ENCODE data around the gene CCIN. TPM values are rescaled to one million over a fixed set of nuclear protein-coding genes. Genes with fewer than 3 reads are reported as not detected.
A peak's percentile ranks its signal among the peaks of the same experiment; 100 is the strongest.

Gene CCIN
- total RNA-seq, 1 donor from 2014 or later: 1.9 TPM

DNA sequence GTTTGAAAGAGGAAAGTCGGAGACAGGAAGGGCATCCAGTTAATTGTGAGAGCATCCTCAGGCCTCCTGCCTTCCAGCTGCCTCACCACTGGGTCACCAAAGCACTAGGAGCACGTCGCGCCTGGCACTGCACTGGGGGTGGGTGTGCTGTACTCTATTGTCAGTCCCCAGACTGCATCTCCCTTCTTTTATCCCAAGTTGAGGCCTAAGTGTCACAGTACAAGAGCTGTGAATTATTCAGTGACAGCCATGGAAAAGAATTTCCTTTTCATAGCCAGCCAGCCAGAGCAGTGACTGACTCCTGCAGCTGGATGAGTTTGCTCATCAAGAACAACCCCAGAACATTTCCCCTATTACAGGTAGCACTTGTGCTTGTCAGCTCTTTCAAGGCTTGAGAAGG, 37.8 kb downstream of the CCIN start:
- no peak overlapping the region for H2AFZ ChIP-seq (ENCODE audit: low read depth, low read length)
- H3K4me2 ChIP-seq (ENCODE audit: low read length): peak overlapping the region; percentile 61
- H3K4me3 ChIP-seq (ENCODE audit: insufficient read depth, low read depth, low read length): no peak overlapping the region
- peaks cover 1% of the 10 kb centered on the region for H3K9me3 Mint-ChIP-seq (ENCODE audit: unreplicated experiment)
- FAIRE-seq (peak; percentile 67), DNase-seq (ENCODE audit: low read depth) (peak; percentile 60)
- H3K9me3 ChIP-seq (ENCODE audit: insufficient read depth, low read depth, low read length): no peaks in the 10 kb centered on the region
- peaks cover 28% of the 10 kb centered on the region for H3K4me1 ChIP-seq (ENCODE audit: insufficient read depth, low read length)
- H3K4me3 Mint-ChIP-seq (ENCODE audit: unreplicated experiment): peak overlapping the region; percentile 16
- H3K79me2 ChIP-seq (ENCODE audit: insufficient read depth, low read length): peaks cover 66% of the 10 kb centered on the region
- H3K27ac ChIP-seq (ENCODE audit: low read depth, low read length): peak overlapping the region; percentile 57
- H3K36me3 Mint-ChIP-seq (ENCODE audit: low read depth, unreplicated experiment): peaks cover 28% of the 10 kb centered on the region
- H4K20me1 ChIP-seq (ENCODE audit: insufficient read depth, low read length): peaks cover 85% of the 10 kb centered on the region
- peak overlapping the region; percentile 33 for H3K9ac ChIP-seq (ENCODE audit: low read length)
- no peaks in the 10 kb centered on the region for H3K27me3 Mint-ChIP-seq (ENCODE audit: low read depth, unreplicated experiment)
- no peaks in the 10 kb centered on the region for H3K27me3 ChIP-seq (ENCODE audit: insufficient read depth, low read length)
- peaks cover 55% of the 10 kb centered on the region for H3K4me1 Mint-ChIP-seq (ENCODE audit: low read depth, unreplicated experiment)
- TF ChIP-seq EZH2 (IDR thresholded peaks at IDR 0.05; ENCODE audit: insufficient read depth, low read length): no peak
- no peak for TF ChIP-seq CTCF (IDR thresholded peaks at IDR 0.05; ENCODE audit: insufficient read depth, low read depth, low read length)
- peak overlapping the region; percentile 87 for H3K27ac Mint-ChIP-seq (ENCODE audit: unreplicated experiment)
- peaks cover 68% of the 10 kb centered on the region for H3K36me3 ChIP-seq (ENCODE audit: insufficient read depth, low read length)

DNA sequence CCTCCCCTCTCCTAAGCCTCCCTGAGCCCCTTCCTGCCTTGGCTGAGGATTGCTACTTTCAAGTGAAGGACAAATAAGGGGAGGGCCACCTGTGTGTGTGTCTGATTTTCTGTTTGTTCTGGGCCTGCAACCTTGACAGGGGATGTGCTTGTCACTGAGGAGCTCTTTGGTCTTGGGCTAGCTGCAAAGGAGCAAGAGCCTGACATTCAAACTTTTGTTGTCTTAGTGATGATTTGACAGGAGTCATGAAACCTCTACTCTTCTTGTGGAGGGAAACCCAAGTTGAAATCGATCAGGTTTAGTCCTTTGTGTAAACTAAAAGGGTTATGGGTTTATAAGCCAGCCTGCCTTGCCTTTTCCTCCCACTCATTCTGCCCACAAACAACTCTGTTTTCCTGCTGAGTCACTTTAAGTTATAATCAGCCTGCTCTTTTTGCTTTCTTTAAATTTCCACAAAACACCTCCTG, 38.4 kb downstream of the CCIN start:
- H3K36me3 Mint-ChIP-seq (ENCODE audit: low read depth, unreplicated experiment): peaks cover 28% of the 10 kb centered on the region
- H3K79me2 ChIP-seq (ENCODE audit: insufficient read depth, low read length): peaks cover 71% of the 10 kb centered on the region
- DNase-seq (ENCODE audit: low read depth) (peak; percentile 49), FAIRE-seq (peak; percentile 84)
- H3K9ac ChIP-seq (ENCODE audit: low read length): peak overlapping the region; percentile 33
- H3K4me2 ChIP-seq (ENCODE audit: low read length): peak overlapping the region; percentile 61
- peaks cover 64% of the 10 kb centered on the region for H3K36me3 ChIP-seq (ENCODE audit: insufficient read depth, low read length)
- peak overlapping the region; percentile 50 for H3K4me3 Mint-ChIP-seq (ENCODE audit: unreplicated experiment)
- H2AFZ ChIP-seq (ENCODE audit: low read depth, low read length): no peak overlapping the region
- H3K4me3 ChIP-seq (ENCODE audit: insufficient read depth, low read depth, low read length): peak overlapping the region; percentile 0
- H3K4me1 Mint-ChIP-seq (ENCODE audit: low read depth, unreplicated experiment): peaks cover 57% of the 10 kb centered on the region
- H3K27me3 ChIP-seq (ENCODE audit: insufficient read depth, low read length): no peaks in the 10 kb centered on the region
- H4K20me1 ChIP-seq (ENCODE audit: insufficient read depth, low read length): peaks cover 85% of the 10 kb centered on the region
- H3K27ac Mint-ChIP-seq (ENCODE audit: unreplicated experiment): peak overlapping the region; percentile 87
- peaks cover 1% of the 10 kb centered on the region for H3K9me3 Mint-ChIP-seq (ENCODE audit: unreplicated experiment)
- H3K27me3 Mint-ChIP-seq (ENCODE audit: low read depth, unreplicated experiment): no peaks in the 10 kb centered on the region
- H3K4me1 ChIP-seq (ENCODE audit: insufficient read depth, low read length): peaks cover 28% of the 10 kb centered on the region
- no peaks in the 10 kb centered on the region for H3K9me3 ChIP-seq (ENCODE audit: insufficient read depth, low read depth, low read length)
- TF ChIP-seq CTCF (IDR thresholded peaks at IDR 0.05; ENCODE audit: insufficient read depth, low read depth, low read length): no peak
- TF ChIP-seq EZH2 (IDR thresholded peaks at IDR 0.05; ENCODE audit: insufficient read depth, low read length): no peak
- H3K27ac ChIP-seq (ENCODE audit: low read depth, low read length): peak overlapping the region; percentile 57

DNA sequence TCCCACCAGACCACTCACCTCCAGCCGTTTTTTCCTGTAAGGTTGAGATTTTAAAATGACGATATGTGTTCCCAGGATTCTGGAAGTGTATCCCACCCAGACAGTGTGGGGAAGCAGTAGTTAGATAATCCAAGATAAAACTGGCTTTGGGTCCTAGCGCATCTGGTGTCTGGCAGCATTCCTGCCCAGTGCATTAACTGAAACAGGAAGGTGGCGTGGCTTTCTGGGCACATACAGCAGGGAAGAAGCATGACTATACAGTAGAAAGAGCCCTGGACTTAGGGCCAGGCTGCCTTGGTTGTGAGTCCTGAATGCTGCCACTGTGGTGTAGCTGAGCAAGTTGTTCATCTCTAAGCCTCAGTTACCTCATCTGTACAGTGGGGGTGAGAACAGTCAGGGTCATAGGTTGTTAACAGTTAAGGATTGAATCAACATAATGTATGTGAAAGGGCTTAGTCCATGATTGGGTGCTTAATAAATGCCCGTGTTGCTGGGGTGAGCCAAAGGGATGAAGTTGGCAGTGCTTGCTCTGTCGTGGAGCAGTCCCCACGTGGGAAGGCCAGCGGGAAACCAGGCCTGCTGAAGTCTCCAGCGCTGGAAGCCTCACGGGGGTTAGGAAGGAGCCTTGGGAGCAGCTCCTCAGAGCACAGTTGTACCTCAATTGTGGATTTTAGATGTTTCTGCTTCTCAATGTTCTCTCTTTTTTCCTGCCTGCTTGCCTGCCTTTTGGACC, 39.5 kb downstream of the CCIN start:
- H2AFZ ChIP-seq (ENCODE audit: low read depth, low read length): no peak overlapping the region
- Mint-ChIP-seq H3K27ac (ENCODE audit: unreplicated experiment) (peak overlapping the region; percentile 87), H3K9me3 (ENCODE audit: unreplicated experiment) (peaks cover 1% of the 10 kb centered on the region), H3K36me3 (ENCODE audit: low read depth, unreplicated experiment) (peaks cover 35% of the 10 kb centered on the region), H3K27me3 (ENCODE audit: low read depth, unreplicated experiment) (no peaks in the 10 kb centered on the region), H3K4me3 (ENCODE audit: unreplicated experiment) (peak overlapping the region; percentile 50), H3K4me1 (ENCODE audit: low read depth, unreplicated experiment) (peaks cover 58% of the 10 kb centered on the region)
- DNase-seq (ENCODE audit: low read depth) (peak; percentile 39), FAIRE-seq (no peak)
- no peaks in the 10 kb centered on the region for H3K27me3 ChIP-seq (ENCODE audit: insufficient read depth, low read length)
- H3K27ac ChIP-seq (ENCODE audit: low read depth, low read length): peak overlapping the region; percentile 57
- no peaks in the 10 kb centered on the region for H3K9me3 ChIP-seq (ENCODE audit: insufficient read depth, low read depth, low read length)
- no peak overlapping the region for H3K4me3 ChIP-seq (ENCODE audit: insufficient read depth, low read depth, low read length)
- peaks cover 63% of the 10 kb centered on the region for H3K36me3 ChIP-seq (ENCODE audit: insufficient read depth, low read length)
- peaks cover 88% of the 10 kb centered on the region for H4K20me1 ChIP-seq (ENCODE audit: insufficient read depth, low read length)
- peaks cover 28% of the 10 kb centered on the region for H3K4me1 ChIP-seq (ENCODE audit: insufficient read depth, low read length)
- H3K9ac ChIP-seq (ENCODE audit: low read length): no peak overlapping the region
- peaks cover 75% of the 10 kb centered on the region for H3K79me2 ChIP-seq (ENCODE audit: insufficient read depth, low read length)
- TF ChIP-seq CTCF (IDR thresholded peaks at IDR 0.05; ENCODE audit: insufficient read depth, low read depth, low read length): no peak
- TF ChIP-seq EZH2 (IDR thresholded peaks at IDR 0.05; ENCODE audit: insufficient read depth, low read length): no peak
- H3K4me2 ChIP-seq (ENCODE audit: low read length): peak overlapping the region; percentile 61

All from astrocyte (in vitro differentiated cells and primary cell).